ENCODE results near the gene NAA25. TPM values are rescaled to one million over a fixed set of nuclear protein-coding genes. Genes with fewer than 3 reads are reported as not detected.

Gene NAA25
- polyA plus RNA-seq, 3 donors from 2014 or later: 3.9 to 20.3 (median 9.4) TPM

- H3K36me3 Mint-ChIP-seq: peaks cover 10 to 17% (median 13%) of the 10 kb centered on the region in 3 donors
- peaks cover 38 to 43% of the 10 kb centered on the region in 2 donors for H3K4me1 Mint-ChIP-seq
- no peaks in the 10 kb centered on the region for H3K27me3 Mint-ChIP-seq (ENCODE audit: low read depth in 3 of 3)
- DNase-seq: no peak
- peak overlapping the region in 1 of 5 donors; percentile 90 for H3K4me3 Mint-ChIP-seq
- peak overlapping the region in 3 of 6 donors; percentile 8 to 90 (median 87) for H3K27ac Mint-ChIP-seq
- no peaks in the 10 kb centered on the region for H3K9me3 Mint-ChIP-seq
Measured at GRCh38 chr12:111991946-111992345, 116.6 kb downstream of the NAA25 start.

- H3K27ac Mint-ChIP-seq: peak overlapping the region in 4 of 6 donors; percentile 8 to 90 (median 49)
- H3K4me1 Mint-ChIP-seq: peaks cover 38 to 42% of the 10 kb centered on the region in 2 donors
Measured at GRCh38 chr12:111991535-111991934, 117.0 kb downstream of the NAA25 start.

GRCh38 chr12:111984820-111985219 lies 123.8 kb downstream of the NAA25 start:
- Mint-ChIP-seq H3K9me3 (no peaks in the 10 kb centered on the region), H3K27ac (no peak overlapping the region), H3K4me3 (no peak overlapping the region), H3K36me3 (peaks cover 9 to 26% (median 13%) of the 10 kb centered on the region in 3 donors), H3K27me3 (ENCODE audit: low read depth in 3 of 3) (no peaks in the 10 kb centered on the region), H3K4me1 (no peaks in the 10 kb centered on the region)
- DNase-seq: no peak

More at GRCh38 chr12:111991535-111991934, 117.0 kb downstream of the NAA25 start:
- Mint-ChIP-seq H3K9me3 (no peaks in the 10 kb centered on the region), H3K36me3 (peaks cover 10 to 17% (median 13%) of the 10 kb centered on the region in 3 donors), H3K4me3 (peak overlapping the region in 1 of 5 donors; percentile 90), H3K27me3 (ENCODE audit: low read depth in 3 of 3) (no peaks in the 10 kb centered on the region)
- no peak for DNase-seq

GRCh38 chr12:111981987-111982386 lies 126.6 kb downstream of the NAA25 start:
- Mint-ChIP-seq H3K27me3 (ENCODE audit: low read depth in 3 of 3) (no peaks in the 10 kb centered on the region), H3K9me3 (no peaks in the 10 kb centered on the region), H3K27ac (no peak overlapping the region), H3K4me1 (peaks cover 3 to 8% of the 10 kb centered on the region in 2 donors), H3K36me3 (peaks cover 3 to 13% (median 13%) of the 10 kb centered on the region in 3 donors), H3K4me3 (no peak overlapping the region)
- DNase-seq: no peak

- Mint-ChIP-seq H3K4me1 (peaks cover 3 to 8% of the 10 kb centered on the region in 2 donors), H3K27ac (no peak overlapping the region), H3K27me3 (ENCODE audit: low read depth in 3 of 3) (peaks cover 0 to 2% (median 0%) of the 10 kb centered on the region in 3 donors), H3K9me3 (no peaks in the 10 kb centered on the region), H3K36me3 (peaks cover 3 to 13% (median 13%) of the 10 kb centered on the region in 3 donors), H3K4me3 (no peak overlapping the region)
- DNase-seq: no peak
Measured at GRCh38 chr12:111980598-111980997, 128.0 kb downstream of the NAA25 start.

- peaks cover 3 to 13% (median 13%) of the 10 kb centered on the region in 3 donors for H3K36me3 Mint-ChIP-seq
- DNase-seq: no peak
- H3K27ac Mint-ChIP-seq: no peak overlapping the region
- H3K27me3 Mint-ChIP-seq (ENCODE audit: low read depth in 3 of 3): peaks cover 0 to 2% (median 0%) of the 10 kb centered on the region in 3 donors
- H3K9me3 Mint-ChIP-seq: no peaks in the 10 kb centered on the region
- no peak overlapping the region for H3K4me3 Mint-ChIP-seq
- H3K4me1 Mint-ChIP-seq: peaks cover 10 to 17% of the 10 kb centered on the region in 2 donors
Measured at GRCh38 chr12:111978545-111978944, 130.0 kb downstream of the NAA25 start.

- peaks cover 19 to 29% of the 10 kb centered on the region in 2 donors for H3K4me1 Mint-ChIP-seq
- no peak overlapping the region for H3K27ac Mint-ChIP-seq
- peaks cover 2 to 13% (median 11%) of the 10 kb centered on the region in 3 donors for H3K36me3 Mint-ChIP-seq
- H3K9me3 Mint-ChIP-seq: no peaks in the 10 kb centered on the region
- DNase-seq: no peak
- H3K4me3 Mint-ChIP-seq: no peak overlapping the region
- peaks cover 2 to 4% (median 3%) of the 10 kb centered on the region in 3 donors for H3K27me3 Mint-ChIP-seq (ENCODE audit: low read depth in 3 of 3)
Measured at GRCh38 chr12:111976860-111977259, 131.7 kb downstream of the NAA25 start.

Other genes starting within 250 kb of the NAA25 start
- 10 to 100 TPM; 11.2 to 15.1 (median 11.8) TPM for gene TMEM116, start 95.6 kb downstream of the NAA25 start, polyA plus RNA-seq
- 100 to 1,000 TPM; 106 to 137 (median 119) TPM for gene ERP29, start 95.4 kb downstream of the NAA25 start, polyA plus RNA-seq
- gene TRAFD1, start 16.8 kb upstream of the NAA25 start, polyA plus RNA-seq: 10 to 100 TPM; 46.2 to 84.6 (median 79.5) TPM

Measured in immature natural killer cell (primary cell).